Astrocyte of the spinal cord (primary cell): ENCODE results near the gene VRK2.
"Not testable (repeated sequence)": the region's sequence is repeated elsewhere in the genome, so short reads cannot be mapped to it uniquely, and the experiment has no call there.

Experiments
- DNase-seq: peaks from one replicate; pipeline ENCODE4 v3.0.0; 2011; ENCODE audit warnings: low read depth, low spot score
- H3K4me3 ChIP-seq: 2 replicates; pipeline ENCODE4 v1.5.1; 2011; ENCODE audit warnings: low read depth, mild to moderate bottlenecking, low read length, moderate library complexity
- in situ Hi-C: cut with HindIII; loops from 2 replicates; pipeline ENCODE4 v1.10.0; 2017; ENCODE audit warnings: low sequenced_read_pairs
- TF ChIP-seq, protein P1 (sequence below): IDR thresholded peaks from 2 replicates; pipeline ENCODE4 v1.5.1; 2012; ENCODE audit warnings: low read depth, mild to moderate bottlenecking, low read length, inconsistent platforms

The VRK2 gene

GRCh38 chr2:58133395-58133794 lies 86.8 kb downstream of the VRK2 start:
- TF ChIP-seq, protein P1, sequence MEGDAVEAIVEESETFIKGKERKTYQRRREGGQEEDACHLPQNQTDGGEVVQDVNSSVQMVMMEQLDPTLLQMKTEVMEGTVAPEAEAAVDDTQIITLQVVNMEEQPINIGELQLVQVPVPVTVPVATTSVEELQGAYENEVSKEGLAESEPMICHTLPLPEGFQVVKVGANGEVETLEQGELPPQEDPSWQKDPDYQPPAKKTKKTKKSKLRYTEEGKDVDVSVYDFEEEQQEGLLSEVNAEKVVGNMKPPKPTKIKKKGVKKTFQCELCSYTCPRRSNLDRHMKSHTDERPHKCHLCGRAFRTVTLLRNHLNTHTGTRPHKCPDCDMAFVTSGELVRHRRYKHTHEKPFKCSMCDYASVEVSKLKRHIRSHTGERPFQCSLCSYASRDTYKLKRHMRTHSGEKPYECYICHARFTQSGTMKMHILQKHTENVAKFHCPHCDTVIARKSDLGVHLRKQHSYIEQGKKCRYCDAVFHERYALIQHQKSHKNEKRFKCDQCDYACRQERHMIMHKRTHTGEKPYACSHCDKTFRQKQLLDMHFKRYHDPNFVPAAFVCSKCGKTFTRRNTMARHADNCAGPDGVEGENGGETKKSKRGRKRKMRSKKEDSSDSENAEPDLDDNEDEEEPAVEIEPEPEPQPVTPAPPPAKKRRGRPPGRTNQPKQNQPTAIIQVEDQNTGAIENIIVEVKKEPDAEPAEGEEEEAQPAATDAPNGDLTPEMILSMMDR: no peak
- peak; percentile 23 for DNase-seq
- no peak overlapping the region for H3K4me3 ChIP-seq
- in situ Hi-C loops: no loop called here

GRCh38 chr2:58135861-58136260 lies 89.3 kb downstream of the VRK2 start:
- H3K4me3 ChIP-seq: no peak overlapping the region
- TF ChIP-seq, protein P1: no peak
- DNase-seq: no peak
- in situ Hi-C loops: no loop called here

DNA sequence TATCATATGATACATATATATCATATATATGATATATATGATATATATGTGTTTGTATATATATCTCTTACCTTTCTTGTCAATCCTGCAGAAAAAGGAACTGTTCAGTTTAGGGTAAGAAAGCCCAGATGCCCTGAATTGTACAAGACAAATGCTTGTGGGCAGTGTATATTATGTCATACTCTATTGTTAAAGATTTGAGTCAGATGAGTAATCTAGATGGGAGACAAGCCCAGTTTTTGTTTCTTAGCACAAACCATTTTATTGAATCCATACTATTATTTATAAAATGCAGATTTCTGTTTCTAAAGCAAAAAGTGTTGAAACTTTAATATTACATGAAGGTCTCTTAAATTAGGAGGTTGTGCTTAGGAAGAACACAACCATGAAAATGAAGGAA lies 90.6 kb downstream of the VRK2 start:
- in situ Hi-C loops: no loop called here
- H3K4me3 ChIP-seq: no peak overlapping the region
- TF ChIP-seq, protein P1: no peak
- DNase-seq: peak; percentile 74

DNA sequence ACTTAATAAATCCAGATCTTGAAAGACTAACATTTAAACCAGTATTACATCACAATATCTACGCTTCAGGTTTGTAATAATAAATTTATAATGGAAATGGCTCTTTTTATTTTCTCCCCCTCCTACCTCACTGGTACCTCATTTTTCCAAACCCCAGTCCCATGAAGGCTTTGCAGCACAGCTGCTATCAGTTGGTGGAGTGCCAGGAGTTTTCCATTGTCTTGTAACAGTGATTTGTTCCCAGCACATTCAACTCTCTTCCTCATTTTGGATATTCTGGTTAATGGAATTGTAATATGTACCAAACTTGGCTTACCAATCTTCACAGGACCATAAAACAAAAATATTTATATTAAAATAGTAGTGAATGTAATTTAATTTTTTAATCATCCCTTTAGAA lies 91.2 kb downstream of the VRK2 start:
- DNase-seq: no peak
- no peak overlapping the region for H3K4me3 ChIP-seq
- TF ChIP-seq, protein P1: no peak
- in situ Hi-C loops: no loop called here

- in situ Hi-C loops: no loop called here
- DNase-seq: no peak
- no peak overlapping the region for H3K4me3 ChIP-seq
- TF ChIP-seq, protein P1: no peak
Observed at GRCh38 chr2:58138396-58139030, 91.9 kb downstream of the VRK2 start.

GRCh38 chr2:58140508-58141072 lies 94.0 kb downstream of the VRK2 start:
- H3K4me3 ChIP-seq: no peak overlapping the region
- TF ChIP-seq, protein P1: no peak
- in situ Hi-C loops: no loop called here
- DNase-seq: peak; percentile 7

DNA sequence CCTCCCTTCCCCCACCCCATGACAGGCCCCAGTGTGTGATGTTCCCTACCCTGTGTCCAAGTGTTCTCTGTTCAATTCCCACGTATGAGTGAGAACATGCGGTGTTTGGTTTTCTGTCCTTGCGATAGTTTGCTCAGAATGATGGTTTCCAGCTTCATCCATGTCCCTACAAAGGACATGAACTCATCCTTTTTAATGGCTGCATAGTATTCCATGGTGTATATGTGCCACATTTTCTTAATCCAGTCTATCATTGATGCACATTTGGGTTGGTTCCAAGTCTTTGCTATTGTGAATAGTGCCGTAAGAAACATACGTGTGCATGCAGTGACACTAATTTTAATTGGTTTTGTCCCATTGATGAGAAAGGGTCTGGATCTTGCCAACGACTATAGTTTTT lies 99.2 kb downstream of the VRK2 start:
- H3K4me3 ChIP-seq, in situ Hi-C loops, DNase-seq: not testable (repeated sequence)
